HG03442 (cell line): Measurements from ENCODE around the gene PVALEF.

Source experiments
- ATAC-seq: cut with Tn5 transposase; IDR thresholded peaks from one replicate; pipeline ENCODE4 v1.9.1; 2021; ENCODE audit warnings: mild to moderate bottlenecking, moderate library complexity; ENCODE audit not compliant: unreplicated experiment

Gene PVALEF

GRCh38 chr17:81194941-81195901 is 29.9 kb downstream of the PVALEF start:
- no peak for ATAC-seq

GRCh38 chr17:81195941-81196495 is 30.7 kb downstream of the PVALEF start:
- no peak for ATAC-seq

DNA sequence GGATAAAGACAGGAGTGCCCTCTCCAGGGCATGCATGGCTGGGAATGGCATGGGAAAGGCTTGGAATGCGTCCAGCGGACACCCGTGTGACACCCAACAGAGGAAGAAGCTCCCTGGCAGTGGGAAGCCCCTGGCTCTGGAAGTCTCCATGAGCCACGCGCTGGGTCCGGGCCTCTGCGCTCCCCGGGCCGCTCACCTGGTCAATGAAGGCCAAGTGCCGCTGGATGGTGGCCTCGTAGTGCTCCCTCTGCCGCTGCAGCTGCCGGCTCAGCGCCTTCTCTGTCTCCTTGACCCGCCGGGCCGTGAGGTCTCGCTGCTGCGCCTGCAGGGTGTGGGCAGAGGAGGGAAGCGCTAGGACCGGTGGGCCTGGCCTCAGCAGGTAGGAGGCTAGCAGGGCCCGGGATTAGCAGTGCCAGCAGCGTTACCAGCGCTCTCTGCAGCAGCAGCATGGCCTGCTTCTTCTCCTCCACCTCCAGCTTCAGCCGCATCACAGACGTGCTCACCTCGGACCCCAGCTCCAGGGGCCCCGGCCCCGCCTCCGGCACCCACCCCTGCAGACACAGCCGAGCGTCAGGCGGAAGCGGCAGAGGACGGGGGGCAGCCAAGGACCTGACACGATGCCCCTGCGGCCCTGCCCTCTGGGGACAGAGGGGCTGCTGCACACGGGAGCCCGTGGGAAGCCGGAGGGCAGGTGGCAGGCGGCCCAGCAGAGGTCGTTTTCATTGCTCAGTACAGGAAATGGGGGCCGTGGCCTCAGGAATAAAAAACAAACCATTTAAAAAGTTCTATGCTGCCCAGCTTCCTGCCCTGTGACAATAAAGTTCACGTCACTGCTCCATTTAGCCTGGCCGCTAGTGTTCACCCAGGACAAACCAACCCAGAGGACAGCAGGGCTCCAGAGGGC is 31.4 kb downstream of the PVALEF start:
- no peak for ATAC-seq

DNA sequence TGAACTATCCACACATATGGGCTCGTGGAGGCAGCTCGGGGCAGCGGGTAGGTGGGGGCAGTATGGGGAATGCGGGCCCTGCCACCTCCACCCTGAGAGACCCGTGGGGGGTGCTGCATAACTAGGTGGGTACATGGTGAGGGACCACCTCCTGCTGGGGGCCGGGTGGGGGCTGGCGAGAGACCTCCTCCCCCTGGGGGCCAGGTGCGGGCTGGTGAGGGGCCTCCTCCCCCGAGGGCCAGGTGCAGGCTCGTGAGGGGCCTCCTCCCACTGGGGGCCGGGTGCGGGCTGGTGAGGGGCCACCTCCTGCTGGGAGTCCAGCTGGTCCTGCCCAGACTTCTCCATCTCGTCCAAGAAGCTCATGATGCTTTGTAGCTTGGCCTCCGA is 32.1 kb downstream of the PVALEF start:
- no peak for ATAC-seq

GRCh38 chr17:81197831-81198490 is 32.7 kb downstream of the PVALEF start:
- no peak for ATAC-seq

DNA sequence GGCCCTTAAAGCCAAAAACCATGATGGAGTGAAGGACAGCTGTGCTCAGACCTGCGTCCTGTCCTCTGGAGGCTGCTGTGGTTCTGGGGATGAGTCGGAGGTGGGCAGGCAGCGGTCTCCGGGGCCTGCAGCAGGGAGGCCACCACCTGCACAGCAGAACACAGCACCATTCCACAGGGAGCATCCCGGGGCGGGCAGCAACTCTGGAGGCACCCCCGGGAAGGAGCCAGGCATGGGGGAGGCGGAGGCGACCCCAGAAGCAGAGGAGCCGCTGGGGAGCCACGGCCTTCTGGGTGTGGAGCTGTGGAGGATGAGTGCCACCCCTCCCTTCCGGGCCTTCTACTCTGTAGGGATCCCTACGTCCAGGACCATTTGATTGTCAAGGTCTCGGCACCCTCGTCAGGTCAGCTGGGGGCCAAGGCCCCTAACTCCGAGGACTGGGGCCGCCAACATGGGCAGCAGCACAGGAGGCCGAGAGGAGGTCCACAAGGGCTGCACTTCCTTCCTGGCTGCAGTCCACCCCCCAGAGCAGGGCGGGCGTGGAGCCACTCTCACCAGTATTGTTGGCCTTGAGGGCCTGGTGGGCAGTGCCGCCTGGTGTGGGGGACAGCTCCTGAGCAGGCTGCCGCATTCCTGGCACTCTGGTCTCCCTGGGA is 33.6 kb downstream of the PVALEF start:
- no peak for ATAC-seq

DNA sequence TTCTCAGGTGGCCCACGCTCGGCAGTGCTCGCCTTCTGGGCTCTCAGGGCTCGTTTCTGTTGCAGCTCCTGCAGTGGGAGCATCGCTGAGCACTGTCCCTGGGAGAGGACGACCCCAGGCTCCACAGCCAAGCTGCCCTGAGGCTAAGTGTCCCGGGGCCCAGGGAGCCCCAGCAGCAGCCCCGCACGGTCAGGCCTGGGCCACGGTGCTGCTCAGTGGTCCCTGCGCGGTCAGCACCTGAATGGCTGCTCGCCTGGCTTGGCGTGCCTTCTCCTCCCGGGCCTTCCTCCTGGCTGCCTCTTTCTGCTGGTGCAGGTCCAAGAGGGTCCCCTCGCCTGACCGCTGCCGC is 34.1 kb downstream of the PVALEF start:
- no peak for ATAC-seq

GRCh38 chr17:81200201-81200600 is 34.9 kb downstream of the PVALEF start:
- no peak for ATAC-seq

DNA sequence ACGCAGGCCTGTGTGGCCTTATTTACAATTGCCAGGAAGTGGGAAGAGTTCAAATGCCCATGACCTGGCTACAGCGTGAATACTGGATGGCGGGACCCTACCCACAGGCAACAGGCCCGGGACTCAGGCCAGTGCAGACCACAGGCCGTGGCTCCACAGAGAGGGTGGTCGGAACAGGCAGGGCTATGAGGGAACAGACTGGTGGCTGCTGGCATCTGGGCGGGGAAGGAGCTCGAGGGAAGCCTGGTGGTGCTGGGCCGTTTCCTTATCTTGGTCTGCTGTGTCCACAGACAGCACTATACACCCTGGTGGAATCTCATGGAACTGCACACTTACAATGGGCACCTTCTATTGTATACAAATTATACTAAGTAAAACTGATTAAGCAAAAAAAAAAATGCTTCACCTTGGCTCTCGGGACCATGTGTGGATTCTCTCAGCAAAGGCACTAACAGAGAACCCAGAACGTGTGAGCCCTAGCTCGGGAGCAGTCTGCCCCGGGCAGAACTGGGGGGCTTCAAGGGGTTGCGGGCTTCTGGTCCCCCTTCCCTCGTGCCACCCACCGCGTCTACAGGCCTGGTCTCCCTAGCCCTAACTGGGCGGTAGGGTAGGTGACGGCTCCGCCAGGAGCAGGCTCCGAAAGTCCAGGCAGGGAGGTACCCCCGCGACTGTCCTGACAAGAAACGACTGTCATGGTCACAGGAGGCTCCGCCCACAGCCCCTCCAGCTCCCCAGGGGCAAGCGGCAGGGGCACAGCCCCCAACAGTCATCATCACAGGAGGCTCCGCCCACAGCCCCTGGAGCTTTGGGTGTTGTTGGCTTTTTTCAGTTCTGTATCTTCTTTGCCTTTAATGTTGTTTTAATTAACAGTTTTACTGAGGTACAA is 35.6 kb downstream of the PVALEF start:
- no peak for ATAC-seq

- no peak for ATAC-seq
Measured at GRCh38 chr17:81202318-81202717, 37.0 kb downstream of the PVALEF start.

DNA sequence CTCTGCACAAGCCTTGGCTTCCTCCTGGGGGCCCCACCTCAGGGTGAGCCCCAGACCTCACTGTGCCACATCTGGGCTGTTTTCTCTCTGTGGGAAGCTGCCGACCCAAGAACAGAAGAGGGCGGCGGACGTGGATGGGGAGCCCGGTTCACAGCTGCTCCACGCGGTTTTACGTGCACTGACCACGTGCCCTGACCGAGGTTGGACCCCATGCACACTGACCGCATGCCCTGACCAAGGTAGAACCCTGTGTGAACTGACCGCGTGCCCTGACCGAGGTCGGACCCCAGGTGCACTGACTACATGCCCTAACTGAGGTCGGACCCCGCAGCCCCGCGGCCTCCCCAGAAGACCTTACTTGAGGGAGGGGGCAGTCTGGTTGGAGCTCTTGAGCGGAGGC is 37.8 kb downstream of the PVALEF start:
- no peak for ATAC-seq

DNA sequence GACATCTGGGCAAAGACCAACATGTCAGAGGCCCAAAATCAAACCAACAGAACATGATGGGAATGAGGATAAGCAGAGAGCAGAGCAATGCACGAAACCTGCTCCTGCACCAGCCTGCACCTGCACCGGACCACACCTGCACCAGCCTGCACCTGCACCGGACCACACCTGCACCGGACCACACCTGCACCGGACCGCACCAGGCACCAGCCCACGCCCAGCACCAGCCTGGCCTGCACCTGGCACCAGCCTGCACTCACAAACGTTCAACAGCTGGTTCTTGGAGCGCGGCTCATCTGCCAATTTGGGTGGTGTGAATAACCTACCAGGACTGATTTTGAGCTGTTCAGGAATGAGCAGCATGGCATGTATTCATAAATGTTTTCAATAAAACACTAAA is 39.3 kb downstream of the PVALEF start:
- ATAC-seq = no peak

GRCh38 chr17:81206166-81206565 is 40.9 kb downstream of the PVALEF start:
- ATAC-seq = no peak

DNA sequence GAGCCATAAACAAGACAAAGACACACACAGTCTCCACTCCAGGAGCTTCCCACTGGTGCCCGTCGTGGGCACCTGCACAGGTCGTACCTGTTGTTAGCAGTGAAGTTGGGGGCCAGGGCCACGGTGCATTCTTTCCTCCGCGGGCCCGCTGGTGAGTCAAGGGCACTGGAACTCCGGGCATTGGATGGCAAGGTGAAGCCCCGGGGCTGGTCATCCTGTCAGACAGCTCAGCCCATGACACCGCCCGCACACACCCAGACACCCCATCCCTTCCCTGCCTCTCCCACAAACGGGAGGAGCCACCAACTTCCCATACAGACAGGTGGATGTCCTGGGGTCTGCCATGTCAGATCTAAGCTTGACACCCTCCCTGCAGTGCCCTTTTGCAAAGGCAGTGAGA is 41.4 kb downstream of the PVALEF start:
- ATAC-seq = no peak

DNA sequence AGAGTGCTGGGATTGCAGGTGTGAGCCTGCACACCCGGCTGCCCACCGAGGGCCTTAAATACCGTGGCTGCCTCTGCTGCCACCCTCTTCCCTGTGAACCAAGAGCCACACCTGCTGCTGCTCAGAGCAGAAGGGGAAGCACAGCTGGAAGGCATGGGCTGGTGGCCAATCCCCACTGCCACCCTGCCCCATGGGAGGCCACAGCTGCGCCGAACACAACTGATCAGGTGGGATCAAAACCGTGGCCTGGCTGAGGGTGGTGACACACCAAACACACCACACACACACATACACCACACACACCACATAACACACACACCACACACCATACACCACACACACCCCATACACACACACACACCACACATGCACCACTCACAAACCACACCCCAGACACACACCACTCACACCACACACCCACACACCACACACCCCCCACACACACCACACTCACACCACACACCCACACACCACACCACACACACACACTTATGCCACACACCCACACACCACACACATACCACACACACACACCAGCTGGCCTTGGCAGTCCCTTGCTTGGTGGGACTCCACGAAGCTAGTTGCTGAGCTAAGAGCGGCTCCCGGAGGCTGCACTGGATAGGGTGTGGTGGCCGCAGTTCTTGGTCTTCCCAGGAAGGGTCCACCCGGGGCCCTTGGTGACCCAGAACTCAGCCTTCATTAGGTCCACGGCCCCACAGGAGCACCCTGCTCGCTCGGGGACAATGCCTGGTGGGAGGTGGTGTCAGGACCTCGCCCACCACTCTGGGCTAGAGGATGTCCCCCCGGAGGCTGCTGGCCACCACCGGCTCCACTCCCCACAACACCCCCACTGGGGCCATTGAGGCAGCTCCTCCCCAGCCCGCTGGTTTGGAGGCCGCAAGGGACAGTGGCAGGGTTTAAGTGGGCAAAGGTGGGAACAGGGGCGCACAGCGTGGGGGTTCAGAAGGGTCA is 42.6 kb downstream of the PVALEF start:
- no peak for ATAC-seq

DNA sequence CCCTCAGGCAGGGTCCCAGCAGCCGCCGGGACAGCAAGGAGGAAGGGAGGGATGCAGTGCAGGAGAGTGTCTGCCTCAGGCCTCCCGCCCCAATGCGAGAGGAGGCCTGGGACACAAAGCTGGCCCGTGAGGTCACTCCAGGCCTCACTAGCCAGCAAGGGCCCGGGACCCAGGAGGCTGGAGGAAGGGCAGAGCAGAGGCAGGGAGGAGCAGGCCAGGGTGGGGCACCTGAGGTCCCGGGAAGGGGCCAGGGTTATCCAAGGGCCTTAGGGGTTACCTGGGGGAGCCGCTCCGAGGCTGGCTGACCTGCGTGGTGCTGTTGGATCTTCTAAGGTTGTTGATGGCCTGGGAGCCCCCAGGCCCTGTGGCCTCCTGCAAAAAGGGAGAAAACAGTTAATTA is 43.3 kb downstream of the PVALEF start:
- ATAC-seq = no peak

DNA sequence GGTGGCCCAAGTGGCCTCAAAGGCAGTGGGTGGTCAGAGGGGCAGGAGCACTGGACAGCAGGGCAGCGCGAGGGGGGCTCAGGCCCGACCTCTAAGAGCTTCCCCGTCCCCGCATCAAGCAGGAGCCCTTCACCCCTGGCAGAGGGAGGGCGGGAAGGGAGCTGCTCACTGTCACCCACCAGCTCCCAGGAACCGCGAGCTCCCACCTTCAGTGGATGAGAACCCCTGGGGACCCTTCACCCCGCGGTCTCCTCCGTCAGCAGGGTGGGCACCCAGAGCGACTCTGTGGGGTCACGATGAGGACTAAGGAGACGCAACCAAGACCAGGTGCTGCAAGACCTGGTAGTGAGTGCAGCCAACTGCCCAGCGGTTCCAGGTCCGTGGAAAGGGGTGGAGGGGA is 43.8 kb downstream of the PVALEF start:
- no peak for ATAC-seq

DNA sequence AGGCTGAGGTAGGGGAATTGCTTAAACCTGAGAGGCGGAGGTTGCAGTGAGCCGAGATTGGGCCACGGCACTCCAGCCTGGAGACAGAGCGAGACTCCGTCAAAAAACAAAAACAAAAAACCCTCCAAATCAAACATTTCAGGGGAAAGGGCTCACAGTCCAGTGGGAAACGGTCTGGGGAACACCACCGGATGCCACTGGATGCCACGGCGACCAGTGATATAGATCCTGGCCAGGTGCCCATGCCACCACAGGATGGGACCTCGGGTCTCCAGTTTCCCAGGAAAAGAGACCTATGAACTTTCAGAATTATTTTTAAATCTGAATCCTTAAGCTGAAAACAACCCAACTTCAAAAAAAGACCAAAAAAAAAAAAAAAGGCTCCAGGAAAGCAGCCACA is 45.2 kb downstream of the PVALEF start:
- no peak for ATAC-seq
